Islet of Langerhans (tissue), 1 donor: ENCODE data around the gene HSD17B12.

Source experiments
- FAIRE-seq: peaks from one replicate; lab custom pipeline; 2011; peaks lifted over from hg19 to GRCh38; lab: Jason Lieb, UNC

The HSD17B12 gene

GRCh38 chr11:43688394-43688793 lies 7.9 kb downstream of the HSD17B12 start:
- FAIRE-seq, result no peak

GRCh38 chr11:43689167-43689566 lies 8.6 kb downstream of the HSD17B12 start:
- FAIRE-seq, result no peak

GRCh38 chr11:43690929-43691725 lies 10.6 kb downstream of the HSD17B12 start:
- no peak for FAIRE-seq

GRCh38 chr11:43691806-43692205 lies 11.3 kb downstream of the HSD17B12 start:
- FAIRE-seq, result no peak

GRCh38 chr11:43693069-43693468 lies 12.5 kb downstream of the HSD17B12 start:
- no peak for FAIRE-seq

- FAIRE-seq, result no peak
Observed at GRCh38 chr11:43693731-43694130, 13.2 kb downstream of the HSD17B12 start.

GRCh38 chr11:43694477-43694876 lies 13.9 kb downstream of the HSD17B12 start:
- no peak for FAIRE-seq

- FAIRE-seq, result no peak
Observed at GRCh38 chr11:43697679-43698078, 17.1 kb downstream of the HSD17B12 start.

- FAIRE-seq, result no peak
Observed at GRCh38 chr11:43699870-43700269, 19.3 kb downstream of the HSD17B12 start.

GRCh38 chr11:43706631-43707030 lies 26.1 kb downstream of the HSD17B12 start:
- no peak for FAIRE-seq

GRCh38 chr11:43708776-43709175 lies 28.2 kb downstream of the HSD17B12 start:
- FAIRE-seq, result no peak

GRCh38 chr11:43709689-43710088 lies 29.2 kb downstream of the HSD17B12 start:
- no peak for FAIRE-seq

- FAIRE-seq, result no peak
Observed at GRCh38 chr11:43712676-43713075, 32.1 kb downstream of the HSD17B12 start.

- FAIRE-seq, result no peak
Observed at GRCh38 chr11:43718373-43718772, 37.8 kb downstream of the HSD17B12 start.

GRCh38 chr11:43723617-43724016 lies 43.1 kb downstream of the HSD17B12 start:
- no peak for FAIRE-seq

GRCh38 chr11:43732225-43732624 lies 51.7 kb downstream of the HSD17B12 start:
- FAIRE-seq, result no peak

GRCh38 chr11:43734256-43734655 lies 53.7 kb downstream of the HSD17B12 start:
- no peak for FAIRE-seq

GRCh38 chr11:43735115-43735514 lies 54.6 kb downstream of the HSD17B12 start:
- no peak for FAIRE-seq

- FAIRE-seq, result no peak
Observed at GRCh38 chr11:43735961-43736360, 55.4 kb downstream of the HSD17B12 start.

- peak; percentile 56 for FAIRE-seq
Observed at GRCh38 chr11:43736502-43737200, 56.1 kb downstream of the HSD17B12 start.

GRCh38 chr11:43737201-43737590 lies 56.7 kb downstream of the HSD17B12 start:
- no peak for FAIRE-seq

- FAIRE-seq, result no peak
Observed at GRCh38 chr11:43738600-43739409, 58.3 kb downstream of the HSD17B12 start.

- FAIRE-seq, result peak; percentile 38
Observed at GRCh38 chr11:43746670-43747069, 66.1 kb downstream of the HSD17B12 start.
